ENCODE measurements around the gene MYO1E. TPM values are rescaled to one million over a fixed set of nuclear protein-coding genes. Genes with fewer than 3 reads are reported as not detected.

The MYO1E gene
- 152 and 256 TPM in 2 replicates for total RNA-seq

DNA sequence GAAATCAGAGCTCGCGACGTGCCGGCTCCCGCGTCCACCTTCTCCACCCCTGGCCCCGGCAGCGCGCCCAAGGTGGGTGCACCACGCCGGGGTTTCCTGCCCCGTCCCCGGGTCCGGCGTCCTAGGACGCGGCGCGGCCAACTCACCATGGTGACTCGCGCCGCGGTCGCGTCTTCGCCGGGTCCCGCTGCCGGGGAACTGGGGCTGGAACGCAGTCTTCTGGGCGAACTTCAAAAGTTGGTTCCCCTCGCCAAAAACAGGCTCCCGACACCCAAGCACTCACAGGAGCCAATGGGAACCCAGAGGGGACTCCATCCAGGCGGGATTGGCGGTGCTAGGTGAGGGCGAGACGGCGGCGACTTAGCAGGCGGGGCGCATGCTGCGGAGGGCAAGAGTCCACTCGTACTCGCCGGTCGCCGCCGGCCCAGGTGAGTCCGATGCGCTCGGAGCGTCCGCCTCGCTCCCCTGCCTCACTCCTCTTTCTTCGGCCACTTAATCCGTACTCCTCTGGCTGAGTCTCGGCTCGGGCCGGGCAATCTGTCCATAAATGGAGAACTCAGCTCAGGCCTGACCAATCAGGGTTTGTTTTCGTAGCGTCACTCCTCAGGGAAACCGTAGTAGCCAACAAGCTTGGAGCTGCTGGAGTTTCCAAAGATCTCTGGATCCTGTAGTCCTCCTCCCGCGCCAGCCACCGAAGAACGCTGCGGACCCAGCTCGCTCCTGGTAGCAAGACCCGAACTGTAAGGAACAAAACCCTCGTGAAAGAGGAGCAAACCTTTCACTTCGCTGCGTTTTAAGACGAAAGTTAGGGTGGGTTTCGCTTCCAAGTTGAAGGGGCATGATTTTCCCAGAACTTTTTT is at the start of gene MYO1E:
MYO1E (minus strand) TSS at position 520 of the 860 bp plus-strand sequence; CDS start at position 149, 371 bp downstream.

DNA sequence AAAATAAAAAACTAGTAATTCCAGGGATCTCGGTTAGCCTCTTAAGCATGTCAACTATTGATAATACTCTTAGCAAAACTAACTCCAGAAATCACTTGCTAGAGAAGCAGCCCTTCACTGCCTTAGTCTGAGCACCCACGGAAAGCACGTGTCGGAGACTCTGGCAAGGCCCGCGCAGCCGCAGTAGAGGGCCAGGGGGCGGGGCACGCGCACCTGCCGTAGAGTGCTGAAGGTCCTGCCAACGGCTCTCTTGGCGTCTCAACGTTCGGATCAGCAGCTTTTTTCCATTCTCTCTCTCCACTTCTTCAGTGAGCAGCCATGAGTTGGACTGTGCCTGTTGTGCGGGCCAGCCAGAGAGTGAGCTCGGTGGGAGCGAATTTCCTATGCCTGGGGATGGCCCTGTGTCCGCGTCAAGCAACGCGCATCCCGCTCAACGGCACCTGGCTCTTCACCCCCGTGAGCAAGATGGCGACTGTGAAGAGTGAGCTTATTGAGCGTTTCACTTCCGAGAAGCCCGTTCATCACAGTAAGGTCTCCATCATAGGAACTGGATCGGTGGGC is 166.0 kb downstream of the MYO1E start, which contains the start of gene LDHAL6B:
LDHAL6B (plus strand) TSS at position 221 of the 561 bp plus-strand sequence; CDS start at position 319, 98 bp downstream.

DNA sequence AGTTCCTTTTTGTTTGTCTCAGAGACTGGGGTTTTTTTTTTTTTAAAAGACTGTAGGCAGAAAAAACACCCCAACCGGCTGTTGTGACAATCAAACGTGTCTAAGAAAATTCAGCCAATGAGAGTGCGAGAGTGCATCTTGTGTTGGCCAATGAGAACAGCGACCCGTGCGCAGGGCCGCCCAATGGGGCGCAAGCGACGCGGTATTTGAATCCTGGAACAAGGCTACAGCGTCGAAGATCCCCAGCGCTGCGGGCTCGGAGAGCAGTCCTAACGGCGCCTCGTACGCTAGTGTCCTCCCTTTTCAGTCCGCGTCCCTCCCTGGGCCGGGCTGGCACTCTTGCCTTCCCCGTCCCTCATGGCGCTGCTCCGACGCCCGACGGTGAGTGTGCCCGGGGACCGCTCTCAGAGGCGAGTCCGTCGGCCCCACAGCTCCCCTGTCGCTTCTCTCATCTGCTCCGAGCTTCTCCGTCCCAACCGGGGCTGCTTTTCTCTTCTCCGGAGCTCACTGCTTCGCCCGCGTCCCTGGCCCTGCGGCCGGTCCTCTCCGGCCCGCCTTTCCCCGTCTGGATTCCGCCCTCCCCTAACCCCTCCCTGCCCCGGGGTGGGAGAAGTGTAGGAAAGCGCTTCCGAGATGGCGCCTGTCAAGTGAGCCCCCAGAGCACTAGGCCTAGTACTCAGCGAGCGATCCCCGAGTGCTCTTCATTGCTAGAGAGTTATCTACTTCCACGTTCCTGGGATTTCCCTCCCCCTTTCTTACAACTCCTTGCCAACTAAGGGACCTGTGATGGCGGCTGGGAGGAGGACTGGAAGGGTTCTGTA is 267.5 kb downstream of the MYO1E start, which contains the start of gene CCNB2:
CCNB2 (plus strand) TSS at position 235 of the 821 bp plus-strand sequence; CDS start at position 358, 123 bp downstream.

Other genes starting within 250 kb of the MYO1E start
- not detected in 2 replicates for gene LDHAL6B, start 166.0 kb downstream of the MYO1E start, total RNA-seq
- 0.28 and 0.30 TPM in 2 replicates for gene FAM81A, start 65.3 kb upstream of the MYO1E start, total RNA-seq
- gene GCNT3, start 238.9 kb upstream of the MYO1E start, total RNA-seq: under 0.01 and 0.09 TPM in 2 replicates

All from smooth muscle cell of the umbilical artery (primary cell).